M059J (cell line): ENCODE measurements around the gene NIPAL3. TPM values are rescaled to one million over a fixed set of nuclear protein-coding genes. Genes with fewer than 3 reads are reported as not detected.
"Not testable (repeated sequence)": the region's sequence is repeated elsewhere in the genome, so short reads cannot be mapped to it uniquely, and the experiment has no call there.

ENCODE experiments used
- DNase-seq: peaks from one replicate; pipeline ENCODE4 v3.0.0-alpha.2; 2012; ENCODE audit warnings: low read depth
- total RNA-seq: library from RNA; depleted of rRNA; stranded (reverse); fragments of >200 nt; shearing (Covaris generic); gene quantifications from 2 replicates; pipeline ENCODE4 v1.2.3, GENCODE V29; 2014

The NIPAL3 gene
- total RNA-seq, 1 experiment from 2014 or later, result 39.6 TPM

GRCh38 chr1:24490101-24490781 lies 74.6 kb downstream of the NIPAL3 start:
- DNase-seq, result no peak

GRCh38 chr1:24491577-24492360 lies 76.2 kb downstream of the NIPAL3 start:
- no peak for DNase-seq

- not testable (repeated sequence) for DNase-seq
Measured at GRCh38 chr1:24492935-24493334, 77.3 kb downstream of the NIPAL3 start.

GRCh38 chr1:24493785-24494184 lies 78.2 kb downstream of the NIPAL3 start:
- DNase-seq, result no peak

- DNase-seq, result no peak
Measured at GRCh38 chr1:24498589-24498988, 83.0 kb downstream of the NIPAL3 start.

GRCh38 chr1:24500448-24501048 lies 84.9 kb downstream of the NIPAL3 start:
- DNase-seq, result no peak

GRCh38 chr1:24501371-24502064 lies 85.9 kb downstream of the NIPAL3 start:
- DNase-seq, result peak; percentile 79

GRCh38 chr1:24502065-24502708 lies 86.6 kb downstream of the NIPAL3 start:
- DNase-seq, result peak; percentile 83

- DNase-seq, result peak; percentile 89
Measured at GRCh38 chr1:24502709-24503058, 87.1 kb downstream of the NIPAL3 start, which contains the start of gene RCAN3. RCAN3 (plus strand) TSS chr1:24502836; CDS start chr1:24514373, 11,537 bp downstream.

GRCh38 chr1:24503059-24503751 lies 87.6 kb downstream of the NIPAL3 start:
- DNase-seq, result no peak

GRCh38 chr1:24503870-24504523 lies 88.4 kb downstream of the NIPAL3 start:
- no peak for DNase-seq

- no peak for DNase-seq
Measured at GRCh38 chr1:24504560-24504959, 89.0 kb downstream of the NIPAL3 start.

GRCh38 chr1:24505816-24506215 lies 90.2 kb downstream of the NIPAL3 start:
- DNase-seq, result no peak

GRCh38 chr1:24506691-24507381 lies 91.2 kb downstream of the NIPAL3 start:
- no peak for DNase-seq

- no peak for DNase-seq
Measured at GRCh38 chr1:24507405-24507804, 91.8 kb downstream of the NIPAL3 start.

GRCh38 chr1:24508911-24509310 lies 93.3 kb downstream of the NIPAL3 start:
- DNase-seq, result no peak

GRCh38 chr1:24513706-24514105 lies 98.1 kb downstream of the NIPAL3 start:
- no peak for DNase-seq

- no peak for DNase-seq
Measured at GRCh38 chr1:24514946-24515345, 99.3 kb downstream of the NIPAL3 start.

GRCh38 chr1:24515671-24516209 lies 100.1 kb downstream of the NIPAL3 start:
- DNase-seq, result peak; percentile 97

- DNase-seq, result no peak
Measured at GRCh38 chr1:24516506-24516905, 100.9 kb downstream of the NIPAL3 start.
